Subcutaneous abdominal adipose tissue (tissue), 5 donors: ENCODE measurements around the gene RAI2.

Experiments
- H3K27ac ChIP-seq: one replicate; pipeline ENCODE4 v1.7.0; 2013; ENCODE audit warnings: low read depth, mild to moderate bottlenecking, inconsistent platforms, low read length, moderate library complexity
- H3K27me3 ChIP-seq, 5 donors: one replicate each; pipeline ENCODE4 v1.7.0; 2013; ENCODE audit warnings: low read length in 5 of 5, inconsistent platforms in 1 of 5; ENCODE audit not compliant: control insufficient read depth in 5 of 5, insufficient read depth in 4 of 5
- H3K36me3 ChIP-seq, 5 donors: one replicate each; pipeline ENCODE4 v1.7.0; 2013; ENCODE audit warnings: low read length in 5 of 5; ENCODE audit not compliant: control insufficient read depth in 5 of 5, insufficient read depth in 5 of 5
- H3K4me1 ChIP-seq, 5 donors: one replicate each; pipeline ENCODE4 v1.7.0; 2013; ENCODE audit warnings: low read length in 5 of 5, mild to moderate bottlenecking in 3 of 5, moderate library complexity in 1 of 5; ENCODE audit not compliant: control insufficient read depth in 5 of 5, insufficient read depth in 5 of 5
- H3K4me3 ChIP-seq, 5 donors: one replicate each; pipeline ENCODE4 v1.7.0; 2013; ENCODE audit warnings: low read length in 5 of 5, low read depth in 1 of 5
- H3K9ac ChIP-seq, 5 donors: one replicate each; pipeline ENCODE4 v1.7.0; 2013; ENCODE audit warnings: low read length in 5 of 5, mild to moderate bottlenecking in 4 of 5, moderate library complexity in 3 of 5
- H3K9me3 ChIP-seq, 5 donors: one replicate each; pipeline ENCODE4 v1.7.0; 2013; ENCODE audit warnings: low read length in 5 of 5; ENCODE audit not compliant: control insufficient read depth in 5 of 5
- donor health status: healthy.
- donor health status: healthy.
- donor health status: healthy.
- donor health status: healthy.
- donor health status: healthy.

The RAI2 gene

DNA sequence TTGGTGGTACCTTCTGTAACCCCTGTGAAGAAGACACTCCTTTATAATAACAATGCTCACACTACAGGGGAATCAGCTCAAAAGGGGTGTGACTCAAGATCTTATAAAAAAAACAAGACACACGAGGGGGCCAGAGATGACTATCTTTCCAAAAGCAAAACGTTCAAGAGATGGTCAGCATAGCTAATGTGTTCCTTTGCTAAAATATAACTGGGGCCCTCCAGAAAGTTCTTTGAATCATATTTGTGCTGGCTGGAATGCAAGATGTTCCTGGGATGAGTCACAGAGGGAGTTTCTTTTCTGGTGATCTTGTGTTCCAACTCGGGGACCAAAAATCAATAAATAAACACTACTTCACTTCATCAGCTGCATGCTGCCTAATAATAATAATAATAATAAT is 46.5 kb downstream of the RAI2 start:
- peaks cover 0 to 20% (median 0%) of the 10 kb centered on the region in 5 donors for H3K27me3 ChIP-seq
- no peaks in the 10 kb centered on the region for H3K9me3 ChIP-seq
- H3K9ac ChIP-seq = no peak overlapping the region
- H3K27ac ChIP-seq = no peak overlapping the region
- no peaks in the 10 kb centered on the region for H3K36me3 ChIP-seq
- H3K4me3 ChIP-seq = no peak overlapping the region
- peaks cover 2 to 10% (median 7%) of the 10 kb centered on the region in 5 donors for H3K4me1 ChIP-seq

DNA sequence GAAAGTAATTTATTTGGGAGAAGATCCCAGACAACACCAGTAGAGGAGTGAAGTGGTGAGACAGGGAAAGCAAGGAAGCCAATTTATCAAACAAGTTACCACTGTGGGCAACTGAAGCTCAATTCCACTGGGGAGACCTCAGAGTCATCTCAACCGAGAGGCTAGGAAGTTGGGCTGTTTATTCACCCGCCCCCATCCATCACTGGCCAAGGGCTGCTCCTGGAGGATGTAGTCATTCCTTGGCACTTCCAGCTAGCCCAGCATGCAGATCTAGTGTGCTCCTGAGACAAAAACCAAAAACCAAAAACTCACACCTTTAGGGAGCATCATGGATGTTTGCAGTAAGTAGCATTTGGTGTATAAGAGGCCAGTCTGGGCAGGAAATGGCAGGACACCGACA is 47.0 kb downstream of the RAI2 start:
- no peak overlapping the region for H3K9ac ChIP-seq
- H3K36me3 ChIP-seq = no peaks in the 10 kb centered on the region
- H3K4me1 ChIP-seq = peaks cover 2 to 10% (median 7%) of the 10 kb centered on the region in 5 donors
- no peak overlapping the region for H3K27ac ChIP-seq
- peaks cover 0 to 20% (median 0%) of the 10 kb centered on the region in 5 donors for H3K27me3 ChIP-seq
- H3K4me3 ChIP-seq = no peak overlapping the region
- no peaks in the 10 kb centered on the region for H3K9me3 ChIP-seq

DNA sequence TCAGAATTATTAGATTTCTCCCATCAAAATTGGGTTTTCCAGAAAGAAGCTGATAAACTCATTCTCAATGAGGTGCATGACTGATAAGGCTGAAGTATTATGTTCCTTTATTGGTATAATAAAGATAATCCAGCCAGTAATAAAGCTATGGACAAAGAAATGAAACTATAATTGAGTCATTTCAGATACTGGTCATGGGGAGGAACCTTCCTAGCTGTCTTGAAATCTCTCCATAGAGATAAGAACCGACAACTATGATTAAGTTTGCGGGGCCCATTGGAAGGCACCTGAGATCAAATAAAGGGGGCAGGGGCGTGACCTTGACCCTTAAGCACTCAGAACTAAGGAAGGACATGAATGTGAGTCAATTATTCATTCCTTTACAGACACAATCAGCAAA is 47.8 kb downstream of the RAI2 start:
- H3K4me3 ChIP-seq = no peak overlapping the region
- peaks cover 2 to 10% (median 7%) of the 10 kb centered on the region in 5 donors for H3K4me1 ChIP-seq
- no peak overlapping the region for H3K27ac ChIP-seq
- peaks cover 0 to 20% (median 0%) of the 10 kb centered on the region in 5 donors for H3K27me3 ChIP-seq
- no peaks in the 10 kb centered on the region for H3K9me3 ChIP-seq
- no peaks in the 10 kb centered on the region for H3K36me3 ChIP-seq
- no peak overlapping the region for H3K9ac ChIP-seq

DNA sequence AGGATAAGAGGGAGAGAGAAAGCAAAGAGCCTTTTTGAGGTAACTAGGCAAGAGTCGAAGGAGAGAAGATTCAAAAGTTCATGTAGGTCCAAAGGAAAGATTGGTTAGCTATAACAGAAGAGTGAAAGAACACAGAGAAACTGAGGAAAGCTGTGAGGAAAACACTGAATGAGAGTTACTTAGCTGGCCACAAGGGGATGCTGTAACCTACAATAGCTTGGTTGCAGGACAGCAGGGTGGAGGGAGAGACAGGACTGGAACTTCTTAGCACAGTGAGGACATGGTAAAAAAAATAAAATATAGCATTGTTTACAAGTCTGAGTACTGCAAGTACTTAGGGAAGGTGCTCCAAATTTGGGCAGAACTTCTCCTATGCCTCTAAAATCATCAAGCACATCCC is 48.3 kb downstream of the RAI2 start:
- H3K4me3 ChIP-seq = no peak overlapping the region
- peaks cover 2 to 10% (median 7%) of the 10 kb centered on the region in 5 donors for H3K4me1 ChIP-seq
- H3K9ac ChIP-seq = no peak overlapping the region
- H3K36me3 ChIP-seq = no peaks in the 10 kb centered on the region
- no peaks in the 10 kb centered on the region for H3K9me3 ChIP-seq
- H3K27ac ChIP-seq = no peak overlapping the region
- H3K27me3 ChIP-seq = peaks cover 0 to 20% (median 0%) of the 10 kb centered on the region in 5 donors

DNA sequence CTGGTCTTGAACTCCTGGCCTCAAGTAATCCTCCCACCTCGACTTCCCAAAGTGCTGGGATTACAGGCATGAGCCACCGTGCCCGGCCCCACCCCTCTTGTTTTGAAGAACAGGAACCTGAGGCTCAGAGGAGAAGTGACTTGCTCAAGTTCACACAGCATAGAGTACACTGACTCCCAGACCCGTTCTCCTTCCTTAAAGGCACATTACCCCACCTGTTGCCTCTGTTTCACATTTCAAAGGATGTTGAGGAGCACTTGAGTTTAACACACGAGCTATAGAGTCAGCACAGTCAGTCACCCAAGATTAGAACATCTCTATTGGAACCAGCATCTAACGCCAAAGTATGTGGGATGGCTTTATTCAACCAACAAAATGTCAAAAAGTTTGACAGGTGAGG is 51.1 kb downstream of the RAI2 start:
- H3K27me3 ChIP-seq = peaks cover 0 to 11% (median 0%) of the 10 kb centered on the region in 5 donors
- no peak overlapping the region for H3K4me3 ChIP-seq

DNA sequence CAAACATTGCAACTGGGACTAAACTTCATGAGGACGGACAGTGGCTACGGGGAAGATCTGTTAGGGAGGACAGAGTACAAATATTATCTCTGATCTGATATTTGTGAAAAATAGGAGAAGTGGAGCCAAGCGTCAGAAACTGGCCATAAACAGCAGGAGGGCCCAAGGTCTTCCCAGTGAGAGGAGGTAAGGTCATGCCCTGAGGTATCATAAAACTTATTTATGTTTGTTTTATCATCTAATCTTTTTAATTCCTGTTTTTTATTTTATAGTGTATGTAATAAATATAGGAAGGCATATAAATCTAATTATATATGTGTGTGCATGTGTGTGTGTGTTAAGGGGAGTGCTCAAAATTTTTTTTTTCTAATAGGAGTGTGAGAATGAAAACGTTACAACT is 51.8 kb downstream of the RAI2 start:
- Histone ChIP-seq H3K27ac (no peak overlapping the region), H3K9me3 (no peaks in the 10 kb centered on the region), H3K4me1 (peaks cover 0 to 3% (median 0%) of the 10 kb centered on the region in 5 donors), H3K27me3 (peaks cover 0 to 14% (median 0%) of the 10 kb centered on the region in 5 donors), H3K36me3 (no peaks in the 10 kb centered on the region), H3K4me3 (no peak overlapping the region), H3K9ac (no peak overlapping the region)

More for the DNA sequence above, 51.1 kb downstream of the RAI2 start:
- no peaks in the 10 kb centered on the region for H3K9me3 ChIP-seq
- H3K9ac ChIP-seq = no peak overlapping the region
- no peak overlapping the region for H3K27ac ChIP-seq
- H3K4me1 ChIP-seq = peaks cover 0 to 4% (median 0%) of the 10 kb centered on the region in 5 donors
- H3K36me3 ChIP-seq = no peaks in the 10 kb centered on the region

DNA sequence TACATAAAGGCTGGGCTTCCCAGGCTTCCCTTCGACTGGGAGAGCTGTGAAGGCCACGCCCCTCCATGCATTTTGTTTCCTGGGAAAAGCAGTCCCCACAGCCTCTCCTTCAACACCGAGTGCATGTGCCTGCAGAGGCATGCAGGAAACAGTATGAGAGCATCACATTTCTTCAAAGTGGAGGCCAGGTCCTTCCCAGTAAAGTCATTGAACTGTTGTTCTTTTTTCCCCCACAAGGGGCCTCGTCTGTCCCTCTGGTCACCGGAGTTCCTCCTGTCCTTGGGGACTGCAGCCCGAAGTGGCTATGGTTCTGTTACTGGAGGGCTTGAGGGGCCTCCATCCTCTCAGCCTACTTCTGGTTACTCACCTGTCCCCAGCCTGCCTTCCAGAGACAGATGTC is 56.0 kb downstream of the RAI2 start:
- no peak overlapping the region for H3K27ac ChIP-seq
- H3K27me3 ChIP-seq = peaks cover 2 to 11% (median 4%) of the 10 kb centered on the region in 5 donors
- H3K4me3 ChIP-seq = no peak overlapping the region
- H3K36me3 ChIP-seq = peaks cover 0 to 10% (median 5%) of the 10 kb centered on the region in 5 donors
- no peaks in the 10 kb centered on the region for H3K9me3 ChIP-seq
- no peaks in the 10 kb centered on the region for H3K4me1 ChIP-seq
- H3K9ac ChIP-seq = no peak overlapping the region

DNA sequence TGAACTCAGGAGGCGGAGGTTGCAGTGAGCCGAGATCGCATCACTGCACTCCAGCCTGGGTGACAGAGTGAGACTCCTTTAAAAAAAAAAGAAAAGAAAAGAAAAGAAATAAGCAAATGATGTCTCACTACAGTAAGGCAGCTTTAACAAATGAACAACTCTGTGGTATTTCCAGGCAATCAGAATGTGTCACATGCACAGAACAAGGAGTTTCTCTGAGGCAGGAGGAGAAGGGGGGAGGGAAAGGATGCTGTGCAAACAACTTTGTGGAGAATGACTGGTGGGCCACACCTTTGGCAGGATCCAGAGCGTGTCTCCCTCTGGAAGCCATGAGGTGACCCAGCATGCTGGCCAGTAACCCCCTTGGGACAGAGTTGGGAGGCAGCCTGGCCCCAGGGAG is 57.6 kb downstream of the RAI2 start:
- no peak overlapping the region for H3K9ac ChIP-seq
- peaks cover 0 to 10% (median 5%) of the 10 kb centered on the region in 5 donors for H3K36me3 ChIP-seq
- no peak overlapping the region for H3K4me3 ChIP-seq
- H3K27me3 ChIP-seq = peaks cover 3 to 14% (median 4%) of the 10 kb centered on the region in 5 donors
- H3K27ac ChIP-seq = no peak overlapping the region
- no peaks in the 10 kb centered on the region for H3K9me3 ChIP-seq
- H3K4me1 ChIP-seq = no peaks in the 10 kb centered on the region

DNA sequence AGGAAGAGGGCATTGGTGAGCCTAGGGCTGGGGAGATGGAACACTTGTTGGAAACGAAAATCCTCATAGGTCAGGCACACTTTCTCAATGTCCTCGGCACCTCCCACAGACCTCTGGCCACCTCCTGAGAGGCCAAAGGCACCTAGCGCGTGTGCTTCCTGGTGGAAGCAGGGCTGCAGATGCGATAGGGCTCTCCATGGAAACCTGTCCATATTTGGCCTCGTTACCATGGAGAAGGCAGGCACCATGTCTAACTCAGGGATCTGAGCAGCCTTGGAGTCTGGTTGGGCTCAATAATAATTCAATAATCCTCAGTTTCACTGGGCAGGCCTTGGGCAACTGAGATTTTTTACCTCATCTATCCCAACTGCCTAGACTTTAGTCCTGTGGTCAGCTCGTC is 58.3 kb downstream of the RAI2 start:
- Histone ChIP-seq H3K27me3 (peaks cover 3 to 14% (median 6%) of the 10 kb centered on the region in 5 donors), H3K9me3 (no peaks in the 10 kb centered on the region), H3K36me3 (peaks cover 0 to 10% (median 5%) of the 10 kb centered on the region in 5 donors), H3K4me3 (no peak overlapping the region), H3K27ac (no peak overlapping the region), H3K9ac (no peak overlapping the region), H3K4me1 (no peaks in the 10 kb centered on the region)

DNA sequence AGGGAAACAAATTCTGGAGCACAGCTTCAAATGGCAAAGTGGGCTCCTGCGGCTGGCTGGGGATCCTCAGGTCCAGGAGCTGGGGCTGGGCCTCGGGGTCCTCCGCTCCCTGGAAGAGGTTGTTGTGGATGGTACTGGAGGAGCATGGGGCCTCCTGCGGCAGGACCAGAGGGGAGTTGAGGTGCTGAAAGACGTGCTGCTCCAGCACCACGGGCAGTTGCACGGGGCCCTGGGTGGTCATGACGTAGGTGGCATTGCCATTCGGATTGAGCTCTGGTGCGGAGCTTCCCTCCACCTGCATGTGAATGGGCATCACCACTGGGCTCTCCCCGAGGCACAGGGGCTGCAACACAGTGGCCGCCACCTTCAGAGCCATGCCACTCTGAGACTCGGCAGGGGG is 59.7 kb downstream of the RAI2 start:
- Histone ChIP-seq H3K27ac (no peak overlapping the region), H3K27me3 (peaks cover 3 to 14% (median 7%) of the 10 kb centered on the region in 5 donors), H3K9ac (no peak overlapping the region), H3K9me3 (no peaks in the 10 kb centered on the region), H3K4me3 (no peak overlapping the region), H3K4me1 (no peaks in the 10 kb centered on the region), H3K36me3 (peaks cover 0 to 10% (median 5%) of the 10 kb centered on the region in 5 donors)
